H1 (cell line): Measurements from ENCODE around the gene OPCML. TPM values are rescaled to one million over a fixed set of nuclear protein-coding genes. Genes with fewer than 3 reads are reported as not detected.
A peak's percentile ranks its signal among the peaks of the same experiment; 100 is the strongest.

ENCODE experiments used
- CTCF ChIA-PET: fragments of 300-600 bp; sonication (Branson Sonifier 250); formaldehyde crosslinking; loops from one replicate; lab custom pipeline; 2021; ENCODE audit not compliant: partially characterized antibody; lab: Charles Lee
- POLR2A ChIA-PET: fragments of 300-600 bp; sonication (Branson Sonifier 250); formaldehyde crosslinking; loops from one replicate; lab custom pipeline; 2021; ENCODE audit warnings: inconsistent platforms; ENCODE audit not compliant: partially characterized antibody; lab: Charles Lee
- DNase-seq, 2 experiments: peaks; one replicate each; pipeline versions ENCODE4 v3.0.0 to v3.0.0-alpha.2; 2010 to 2022; ENCODE audit warnings: low spot score in 2 of 2, low read depth in 1 of 2, mixed read lengths in 1 of 2
- FAIRE-seq: peaks from 2 replicates; lab custom pipeline; 2011; peaks lifted over from hg19 to GRCh38; lab: Jason Lieb, UNC
- H2AFZ ChIP-seq: 2 replicates; pipeline ENCODE4 v1.8.1; 2012; ENCODE audit warnings: low read length, inconsistent platforms
- H2AK5ac ChIP-seq: 2 replicates; pipeline ENCODE4 v1.6.1; 2013; ENCODE audit warnings: low read depth, low read length
- H2BK120ac ChIP-seq: replicated peaks from 2 replicates; pipeline ENCODE3; 2013; ENCODE audit warnings: low read depth, low read length, inconsistent platforms
- H2BK12ac ChIP-seq: 2 replicates; pipeline ENCODE4 v1.6.1; 2013; ENCODE audit warnings: low read depth, low read length
- H2BK15ac ChIP-seq: 2 replicates; pipeline ENCODE4 v1.6.1; 2013; ENCODE audit warnings: low read length
- H2BK20ac ChIP-seq: 2 replicates; pipeline ENCODE4 v1.6.1; 2013; ENCODE audit warnings: low read length
- H2BK5ac ChIP-seq: 2 replicates; pipeline ENCODE4 v1.6.1; 2013; ENCODE audit warnings: low read depth, low read length
- H3K14ac ChIP-seq: 2 replicates; pipeline ENCODE4 v1.6.1; 2013; ENCODE audit warnings: inconsistent platforms; ENCODE audit not compliant: insufficient read length
- H3K18ac ChIP-seq: 2 replicates; pipeline ENCODE4 v1.6.1; 2013; ENCODE audit warnings: low read length; ENCODE audit errors: extremely low read depth
- H3K23ac ChIP-seq: 2 replicates; pipeline ENCODE4 v1.6.1; 2013; ENCODE audit warnings: inconsistent platforms; ENCODE audit not compliant: insufficient read length
- H3K23me2 ChIP-seq: 2 replicates; pipeline ENCODE4 v1.6.1; 2013; ENCODE audit warnings: low read depth, low read length
- H3K27ac ChIP-seq: 2 replicates; pipeline ENCODE4 v1.6.1; 2011; ENCODE audit warnings: low read depth, low read length, inconsistent platforms
- H3K27me3 ChIP-seq, 4 experiments: replicated peaks in 1 of 4; 1 replicate in 1 of 4; 2 replicates in 3 of 4; pipeline versions ENCODE4 v1.6.1 to v1.8.1; 2011 to 2013; ENCODE audit warnings: low read length in 3 of 4, mild to moderate bottlenecking in 3 of 4, inconsistent platforms in 2 of 4, mixed read lengths in 2 of 4, moderate library complexity in 1 of 4; ENCODE audit not compliant: control insufficient read depth in 3 of 4, insufficient read depth in 3 of 4; ENCODE audit errors: extremely low read depth in 1 of 4
- H3K36me3 ChIP-seq, 4 experiments: 2 replicates each; pipeline versions ENCODE4 v1.6.1 to v1.8.1; 2011 to 2013; ENCODE audit warnings: mild to moderate bottlenecking in 4 of 4, low read length in 3 of 4, moderate library complexity in 2 of 4, control low read depth in 1 of 4, inconsistent platforms in 1 of 4; ENCODE audit not compliant: insufficient read depth in 4 of 4, control insufficient read depth in 2 of 4
- H3K4ac ChIP-seq: replicated peaks from 2 replicates; pipeline ENCODE3; 2013; ENCODE audit warnings: low read length, low read depth, mixed read lengths, inconsistent platforms; ENCODE audit not compliant: insufficient read length
- H3K4me1 ChIP-seq, 4 experiments: replicated peaks in 1 of 4; 1 replicate in 1 of 4; 2 replicates in 3 of 4; pipeline versions ENCODE4 v1.6.1 to v1.8.1; 2011 to 2013; ENCODE audit warnings: low read length in 3 of 4, inconsistent platforms in 2 of 4, mixed read lengths in 1 of 4; ENCODE audit not compliant: insufficient read depth in 4 of 4, control insufficient read depth in 3 of 4
- H3K4me2 ChIP-seq, 2 experiments: 2 replicates each; pipeline versions ENCODE4 v1.6.1 to v1.8.1; 2011 to 2013; ENCODE audit warnings: low read depth in 2 of 2, low read length in 2 of 2, control low read depth in 1 of 2, inconsistent platforms in 1 of 2, mild to moderate bottlenecking in 1 of 2; ENCODE audit not compliant: insufficient read depth in 1 of 2
- H3K4me3 ChIP-seq, 4 experiments: fragments of 200-600, 300-600 bp in 1 of 4; sonication (generic), shearing (Covaris generic), sonication (Bioruptor Twin) in 1 of 4; 2 replicates each; pipeline versions ENCODE4 v1.5.1 to v1.8.1; 2011 to 2016; ENCODE audit warnings: low read length in 4 of 4, low read depth in 3 of 4, control low read depth in 2 of 4, inconsistent platforms in 2 of 4, mild to moderate bottlenecking in 2 of 4, mixed read lengths in 1 of 4, moderate library complexity in 1 of 4; ENCODE audit not compliant: insufficient read depth in 2 of 4; ENCODE audit errors: extremely low read depth in 1 of 4
- H3K56ac ChIP-seq: replicated peaks from 2 replicates; pipeline ENCODE3; 2013; ENCODE audit warnings: low read depth, mild to moderate bottlenecking, mixed read lengths, low read length, inconsistent platforms; ENCODE audit not compliant: insufficient read length
- H3K79me1 ChIP-seq: 2 replicates; pipeline ENCODE4 v1.6.1; 2013; ENCODE audit warnings: low read depth, low read length, control low read depth
- H3K79me2 ChIP-seq, 2 experiments: 2 replicates each; pipeline versions ENCODE4 v1.6.1 to v1.8.1; 2012 to 2013; ENCODE audit warnings: low read length in 2 of 2, mild to moderate bottlenecking in 2 of 2, inconsistent platforms in 1 of 2; ENCODE audit not compliant: insufficient read depth in 2 of 2, control insufficient read depth in 1 of 2
- H3K9ac ChIP-seq, 4 experiments: replicated peaks in 1 of 4; 1 replicate in 1 of 4; 2 replicates in 3 of 4; pipeline versions ENCODE4 v1.6.1 to v1.8.1; 2011 to 2013; ENCODE audit warnings: low read depth in 3 of 4, low read length in 3 of 4, control low read depth in 2 of 4, mild to moderate bottlenecking in 2 of 4, moderate library complexity in 2 of 4, inconsistent platforms in 1 of 4; ENCODE audit errors: extremely low read depth in 1 of 4
- H3K9me3 ChIP-seq, 2 experiments: 2 replicates each; pipeline versions ENCODE4 v1.6.1 to v1.8.1; 2012 to 2013; ENCODE audit warnings: mild to moderate bottlenecking in 2 of 2, moderate library complexity in 2 of 2, control low read depth in 1 of 2, inconsistent platforms in 1 of 2, low read depth in 1 of 2, low read length in 1 of 2, mixed read lengths in 1 of 2; ENCODE audit not compliant: insufficient read depth in 2 of 2
- H4K20me1 ChIP-seq, 2 experiments: replicated peaks in 1 of 2; 2 replicates each; pipeline versions ENCODE3 to v1.8.1; 2011 to 2013; ENCODE audit warnings: inconsistent platforms in 2 of 2, low read length in 2 of 2, mild to moderate bottlenecking in 1 of 2; ENCODE audit not compliant: insufficient read depth in 2 of 2, control insufficient read depth in 1 of 2
- H4K5ac ChIP-seq: 2 replicates; pipeline ENCODE4 v1.6.1; 2013; ENCODE audit warnings: low read length, low read depth, mixed read lengths, inconsistent platforms; ENCODE audit not compliant: insufficient read length
- H4K8ac ChIP-seq: 2 replicates; pipeline ENCODE4 v1.8.0; 2013; ENCODE audit warnings: mild to moderate bottlenecking, moderate library complexity, low read length, inconsistent platforms; ENCODE audit not compliant: insufficient read depth; ENCODE audit errors: extremely low read depth
- H4K91ac ChIP-seq: replicated peaks from 2 replicates; pipeline ENCODE3; 2013; ENCODE audit warnings: low read length, mixed read lengths, inconsistent platforms; ENCODE audit not compliant: insufficient read length
- BCL11A ChIP-seq, 2 experiments: IDR thresholded peaks; one replicate each; pipeline ENCODE4 v1.6.1; 2011; ENCODE audit warnings: low read depth in 2 of 2, low read length in 2 of 2, mild to moderate bottlenecking in 2 of 2
- CBX8 ChIP-seq: fragments of 300-800, 300-1000 bp; sonication (generic); IDR thresholded peaks from 2 replicates; pipeline ENCODE4 v1.7.1; 2016; ENCODE audit warnings: low read depth, low read length, borderline replicate concordance
- CREB1 ChIP-seq: IDR thresholded peaks from 2 replicates; pipeline ENCODE4 v1.6.1; 2012; ENCODE audit warnings: inconsistent platforms
- EP300 ChIP-seq, 2 experiments: IDR thresholded peaks; 1 replicate in 1 of 2; 2 replicates in 1 of 2; pipeline ENCODE4 v1.6.1; 2011 to 2012; ENCODE audit warnings: low read depth in 2 of 2, low read length in 2 of 2, mild to moderate bottlenecking in 2 of 2, borderline replicate concordance in 1 of 2, inconsistent platforms in 1 of 2, moderate library complexity in 1 of 2
- HDAC6 ChIP-seq: IDR thresholded peaks from one replicate; pipeline ENCODE4 v1.7.1; 2012; ENCODE audit warnings: low read depth, mild to moderate bottlenecking, inconsistent platforms, low read length, moderate library complexity
- JUND ChIP-seq: IDR thresholded peaks from 2 replicates; pipeline ENCODE4 v1.6.1; 2011; ENCODE audit warnings: mild to moderate bottlenecking, improper control_type of control experiment, low read length
- RAD21 ChIP-seq, 2 experiments: IDR thresholded peaks in 1 of 2; conservative IDR thresholded peaks in 1 of 2; 2 replicates each; pipeline ENCODE4 v1.6.1; 2011; ENCODE audit warnings: low read depth in 2 of 2, low read length in 2 of 2, improper control_type of control experiment in 1 of 2, inconsistent platforms in 1 of 2, mild to moderate bottlenecking in 1 of 2, moderate library complexity in 1 of 2
- RNF2 ChIP-seq: fragments of 200-900, 300-1000 bp; sonication (generic); IDR thresholded peaks from 2 replicates; pipeline ENCODE4 v1.7.1; 2016; ENCODE audit warnings: borderline replicate concordance, low read depth, mild to moderate bottlenecking, antibody characterized with exemption, low read length; ENCODE audit not compliant: poor library complexity, severe bottlenecking; ENCODE audit errors: missing control alignments
- SUZ12 ChIP-seq: fragments of 200-600 bp; sonication (generic); IDR thresholded peaks from 2 replicates; pipeline ENCODE4 v1.6.1; 2012; ENCODE audit warnings: mild to moderate bottlenecking, inconsistent platforms, low read length, moderate library complexity, mixed read lengths
- YY1 ChIP-seq: IDR thresholded peaks from 2 replicates; pipeline ENCODE4 v1.6.1; 2011; ENCODE audit warnings: low read depth, mild to moderate bottlenecking, low read length
- WGBS, 2 experiments: shearing (Covaris generic) in 1 of 2; methylation state at CpG; one replicate each; pipeline versions ENCODE4 v1.1.6 to v1.1.7; 2013 to 2015; ENCODE audit warnings: low lambda C conversion rate in 2 of 2, mixed read lengths in 2 of 2, inconsistent platforms in 1 of 2, low coverage in 1 of 2, missing lambda C conversion rate in 1 of 2; ENCODE audit not compliant: insufficient replicate concordance in 2 of 2, insufficient coverage in 1 of 2, insufficient read length in 1 of 2; ENCODE audit errors: extremely low coverage in 1 of 2, missing lambda C conversion rate in 1 of 2; 5-methylcytosine and 5-hydroxymethylcytosine counted together
- polyA plus RNA-seq, 7 experiments: library from polyadenylated mRNA; depleted of rRNA in 3 of 7; stranded (reverse) in 5 of 7; unstranded in 2 of 7; fragments of >200 nt in 5 of 7; fragments of 200-250 nt in 2 of 7; gene quantifications; 1 replicate in 5 of 7; 2 replicates in 1 of 7; 4 replicates in 1 of 7; pipeline versions ENCODE4 v1.2.1 to v1.2.3, GENCODE V29; 2011 to 2013; ENCODE audit warnings: missing spikeins in 2 of 7, mixed read lengths in 2 of 7
- total RNA-seq: library from RNA; stranded (reverse); fragmentation: NEBNext Ultra II Directional; extraction: Animal tissue kit (Norgen Biotek cat#: 25700); gene quantifications from 2 replicates; pipeline ENCODE4 v1.2.1, GENCODE V29; 2021
- TF ChIP-seq, protein P1 (sequence below): IDR thresholded peaks from 2 replicates; pipeline ENCODE4 v1.6.1; 2011; ENCODE audit warnings: low read depth, mild to moderate bottlenecking, low read length; ENCODE audit not compliant: insufficient read depth

Gene OPCML
- total and polyA plus RNA-seq, 2 of the 8 experiments (the other 6 are each of a cell fraction or from before 2014, with no cell fraction given), result 2.3 to 3.1 TPM

DNA sequence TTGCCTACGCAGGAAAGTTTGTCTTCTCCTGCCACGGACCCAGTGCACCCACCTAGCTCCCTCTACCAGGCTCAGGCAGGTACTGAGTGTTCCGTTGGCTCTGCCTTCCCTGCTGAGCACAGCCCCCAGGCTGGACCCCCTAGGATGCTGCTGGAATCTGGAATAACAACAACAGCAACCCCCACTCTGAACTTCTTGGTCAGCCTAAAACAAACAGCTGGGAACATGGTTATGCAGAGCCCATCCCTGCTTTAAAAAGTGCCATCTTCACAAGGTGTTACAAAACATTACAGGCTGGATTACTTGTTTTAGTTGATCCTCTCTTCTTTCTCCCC, 1.8 kb downstream of the OPCML start:
- Histone ChIP-seq H3K36me3 (no peaks in the 10 kb centered on the region), H2BK12ac (peak overlapping the region; percentile 76; the same call in 1 of the 2 replicates), H3K18ac (peak overlapping the region; percentile 95; the same call in 1 of the 2 replicates), H3K4me1 (peaks cover 12 to 38% (median 21%) of the 10 kb centered on the region in 4 experiments), H2AK5ac (no peak overlapping the region), H4K8ac (no peak overlapping the region), H4K5ac (no peak overlapping the region), H3K9ac (no peak overlapping the region), H3K14ac (no peak overlapping the region), H3K27me3 (peaks cover 0 to 19% (median 14%) of the 10 kb centered on the region in 4 experiments; a peak in 4 of 7 replicates), H3K79me1 (no peaks in the 10 kb centered on the region), H4K20me1 (no peaks in the 10 kb centered on the region), H3K4ac (no peak overlapping the region), H3K4me3 (peak overlapping the region in 3 of 4 experiments; percentile 35 to 72 (median 40); a peak in 6 of 8 replicates), H3K9me3 (no peaks in the 10 kb centered on the region), H2BK5ac (peak overlapping the region; percentile 92; the same call in 1 of the 2 replicates), H2AFZ (no peak overlapping the region), H3K23ac (no peak overlapping the region), H3K56ac (no peak overlapping the region), H3K27ac (no peak overlapping the region), H3K23me2 (peaks cover 9% of the 10 kb centered on the region), H4K91ac (no peak overlapping the region), H2BK15ac (no peak overlapping the region), H2BK20ac (peak overlapping the region; percentile 91), H3K4me2 (peak overlapping the region; percentile 94 to 99), H2BK120ac (no peak overlapping the region), H3K79me2 (0 out of 4 replicates have a peak, but pooled peaks cover 0 to 3% of the 10 kb centered on the region in 2 experiments)
- 0% methylated on average over 3 of the region's 3 CpGs; no CpG with 5 or more reads in 1 of the 2 experiments for WGBS, 2 experiments
- CTCF ChIA-PET, result interaction anchor here (0.6 to 3.4 kb wide), 19 partner anchors 10 to 452 kb away, joined by 3 to 29 read pairs (median 4); no protein-coding TSS in a partner anchor
- FAIRE-seq, result peak; percentile 60
- DNase-seq, result no peak
- POLR2A ChIA-PET, result interaction anchor here (1.1 to 2.2 kb wide), 7 partner anchors 12 to 461 kb away, joined by 3 to 5 read pairs (median 4); no protein-coding TSS in a partner anchor
- TF ChIP-seq BCL11A (IDR thresholded peaks at IDR 0.05; ENCODE audit: low read depth in 2 of 2, low read length in 2 of 2) (no peak), EP300 (IDR thresholded peaks at IDR 0.05; ENCODE audit: borderline replicate concordance in 1 of 2, low read depth in 2 of 2, low read length in 2 of 2) (peak in 1 of 2 experiments; percentile 72; a peak in 1 of 3 replicates), JUND (no peak), YY1 (no peak), HDAC6 (no peak), SUZ12 (no peak), CBX8 (no peak), RAD21 (IDR thresholded peaks at IDR 0.05 in 1 of 2, conservative IDR thresholded peaks at IDR 0.05 in 1 of 2; ENCODE audit: low read depth in 2 of 2, low read length in 2 of 2) (peak; percentile 56 to 62), RNF2 (no peak), CREB1 (no peak)
- TF ChIP-seq, protein P1, sequence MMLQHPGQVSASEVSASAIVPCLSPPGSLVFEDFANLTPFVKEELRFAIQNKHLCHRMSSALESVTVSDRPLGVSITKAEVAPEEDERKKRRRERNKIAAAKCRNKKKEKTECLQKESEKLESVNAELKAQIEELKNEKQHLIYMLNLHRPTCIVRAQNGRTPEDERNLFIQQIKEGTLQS, result no peak
